ENCODE measurements around the gene BMP7.

Gene BMP7

DNA sequence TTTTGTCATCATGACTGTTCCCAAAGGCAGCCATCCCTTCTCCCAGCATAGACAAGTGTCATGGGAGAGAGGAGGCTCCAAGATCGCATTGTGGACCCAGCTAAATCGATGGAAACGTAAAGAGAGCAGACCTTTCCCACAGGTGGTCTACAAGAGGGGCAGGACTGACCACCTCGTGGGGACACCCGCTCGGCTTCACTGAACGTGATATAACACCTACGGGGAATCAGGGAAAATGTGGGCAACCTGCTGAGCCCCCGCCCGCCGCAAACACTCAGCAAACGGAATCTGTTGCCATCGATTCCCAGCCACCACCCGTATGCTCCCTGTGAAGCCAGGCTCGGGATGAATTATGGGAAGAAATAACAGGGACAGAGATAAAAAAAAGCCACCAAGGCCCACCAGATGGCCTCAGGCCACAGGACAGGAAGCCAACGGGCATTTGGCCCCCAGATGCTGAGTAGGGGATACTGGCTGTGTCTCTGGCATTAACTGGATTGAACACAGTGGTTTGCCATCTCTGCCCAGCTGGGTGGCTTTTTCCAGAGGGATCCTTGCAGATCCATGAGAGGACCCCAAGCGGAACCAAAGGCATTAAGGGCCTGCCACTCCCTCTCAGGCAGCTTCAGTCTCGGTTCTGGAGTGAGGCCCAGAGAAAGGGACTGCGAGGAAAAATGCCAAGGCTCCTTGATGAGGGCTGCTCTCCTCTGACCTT, 44.4 kb downstream of the BMP7 start (continued):
- TF ChIP-seq, protein P1, sequence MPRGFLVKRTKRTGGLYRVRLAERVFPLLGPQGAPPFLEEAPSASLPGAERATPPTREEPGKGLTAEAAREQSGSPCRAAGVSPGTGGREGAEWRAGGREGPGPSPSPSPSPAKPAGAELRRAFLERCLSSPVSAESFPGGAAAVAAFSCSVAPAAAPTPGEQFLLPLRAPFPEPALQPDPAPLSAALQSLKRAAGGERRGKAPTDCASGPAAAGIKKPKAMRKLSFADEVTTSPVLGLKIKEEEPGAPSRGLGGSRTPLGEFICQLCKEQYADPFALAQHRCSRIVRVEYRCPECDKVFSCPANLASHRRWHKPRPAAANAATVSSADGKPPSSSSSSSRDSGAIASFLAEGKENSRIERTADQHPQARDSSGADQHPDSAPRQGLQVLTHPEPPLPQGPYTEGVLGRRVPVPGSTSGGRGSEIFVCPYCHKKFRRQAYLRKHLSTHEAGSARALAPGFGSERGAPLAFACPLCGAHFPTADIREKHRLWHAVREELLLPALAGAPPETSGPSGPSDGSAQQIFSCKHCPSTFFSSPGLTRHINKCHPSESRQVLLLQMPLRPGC (tag by site-specific recombination; IDR thresholded peaks at IDR 0.05) = no peak
- TF ChIP-seq ZNF548 (tag by site-specific recombination; IDR thresholded peaks at IDR 0.05) = no peak
- no peak for TF ChIP-seq ZNF843 (tag by site-specific recombination; IDR thresholded peaks at IDR 0.05)
- TF ChIP-seq ZNF777 (tag by site-specific recombination; IDR thresholded peaks at IDR 0.05; ENCODE audit: borderline replicate concordance) = no peak

DNA sequence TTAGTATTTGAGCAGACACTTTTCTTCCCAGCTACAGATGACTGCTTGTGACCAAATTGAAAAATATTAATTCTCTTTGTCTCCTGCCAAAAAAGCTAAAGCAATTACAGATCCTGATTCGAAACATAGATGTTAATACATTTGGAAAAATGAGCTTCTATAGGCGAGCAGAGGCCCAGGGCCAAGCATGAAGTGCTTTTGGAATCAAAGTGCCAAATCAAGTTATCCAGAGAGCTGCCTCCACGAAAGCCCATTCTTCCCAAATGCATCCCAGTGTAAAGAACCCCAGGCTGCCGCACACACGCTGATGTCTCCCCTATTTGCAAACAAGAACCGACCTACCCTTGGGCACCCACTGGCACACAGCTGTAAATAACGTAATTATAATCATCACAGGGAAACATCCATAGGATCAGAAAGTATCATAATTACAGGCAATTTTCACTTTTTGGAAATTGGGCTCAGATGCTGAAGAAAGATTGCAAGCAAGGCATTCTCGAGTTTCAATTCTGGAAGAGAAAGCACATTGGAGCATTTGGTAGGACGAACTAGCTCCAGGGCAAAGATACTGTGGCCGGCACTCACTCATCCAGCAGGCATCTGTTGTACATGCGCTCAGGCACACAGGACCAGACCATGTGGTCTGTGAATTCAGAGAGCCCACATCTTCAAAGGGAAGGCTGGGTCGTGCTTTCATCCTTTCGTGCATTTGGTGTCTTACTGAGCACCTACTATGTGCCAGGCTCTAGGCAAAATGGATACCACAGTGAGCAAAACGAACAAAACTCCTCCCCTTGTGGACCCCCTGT, 45.9 kb downstream of the BMP7 start:
- no peaks in the 10 kb centered on the region for H3K4me1 ChIP-seq (ENCODE audit: control insufficient read depth, insufficient read depth, low read length)
- peaks cover 6 to 25% of the 10 kb centered on the region in 2 experiments; a peak in 2 of 3 replicates for H3K36me3 ChIP-seq (ENCODE audit: control insufficient read depth in 2 of 2, insufficient read depth in 1 of 2, low read length in 2 of 2)
- H3K9me3 ChIP-seq (ENCODE audit: control insufficient read depth, insufficient read depth, low read depth, low read length) = no peaks in the 10 kb centered on the region
- POLR2A ChIA-PET = no interaction called here
- H3K4me3 ChIP-seq (ENCODE audit: low read depth, low read length) = no peak overlapping the region
- CTCF ChIA-PET = interaction anchor here (0.6 to 1.3 kb wide), 2 partner anchors 52 to 389 kb away, joined by 3 read pairs; no protein-coding TSS in a partner anchor
- no peak overlapping the region for H3K27ac ChIP-seq (ENCODE audit: extremely low read depth, low read depth, low read length)
- TF ChIP-seq ZNF155 (tag by site-specific recombination; IDR thresholded peaks at IDR 0.05) (no peak), ZNF132 (tag by site-specific recombination; IDR thresholded peaks at IDR 0.05; ENCODE audit: borderline replicate concordance) (no peak), KLF1 (tag by site-specific recombination; IDR thresholded peaks at IDR 0.05) (no peak), SP7 (tag by site-specific recombination; IDR thresholded peaks at IDR 0.05) (no peak), ZNF560 (tag by site-specific recombination; IDR thresholded peaks at IDR 0.05; ENCODE audit: borderline replicate concordance) (no peak), ZNF121 (tag by site-specific recombination; IDR thresholded peaks at IDR 0.05) (no peak), ZNF514 (tag by site-specific recombination; IDR thresholded peaks at IDR 0.05) (no peak), SCRT2 (tag by site-specific recombination; IDR thresholded peaks at IDR 0.05) (no peak), ZSCAN23 (tag by site-specific recombination; IDR thresholded peaks at IDR 0.05) (no peak), ZBTB17 (tag by site-specific recombination; IDR thresholded peaks at IDR 0.05) (no peak)
- TF ChIP-seq, protein P2, sequence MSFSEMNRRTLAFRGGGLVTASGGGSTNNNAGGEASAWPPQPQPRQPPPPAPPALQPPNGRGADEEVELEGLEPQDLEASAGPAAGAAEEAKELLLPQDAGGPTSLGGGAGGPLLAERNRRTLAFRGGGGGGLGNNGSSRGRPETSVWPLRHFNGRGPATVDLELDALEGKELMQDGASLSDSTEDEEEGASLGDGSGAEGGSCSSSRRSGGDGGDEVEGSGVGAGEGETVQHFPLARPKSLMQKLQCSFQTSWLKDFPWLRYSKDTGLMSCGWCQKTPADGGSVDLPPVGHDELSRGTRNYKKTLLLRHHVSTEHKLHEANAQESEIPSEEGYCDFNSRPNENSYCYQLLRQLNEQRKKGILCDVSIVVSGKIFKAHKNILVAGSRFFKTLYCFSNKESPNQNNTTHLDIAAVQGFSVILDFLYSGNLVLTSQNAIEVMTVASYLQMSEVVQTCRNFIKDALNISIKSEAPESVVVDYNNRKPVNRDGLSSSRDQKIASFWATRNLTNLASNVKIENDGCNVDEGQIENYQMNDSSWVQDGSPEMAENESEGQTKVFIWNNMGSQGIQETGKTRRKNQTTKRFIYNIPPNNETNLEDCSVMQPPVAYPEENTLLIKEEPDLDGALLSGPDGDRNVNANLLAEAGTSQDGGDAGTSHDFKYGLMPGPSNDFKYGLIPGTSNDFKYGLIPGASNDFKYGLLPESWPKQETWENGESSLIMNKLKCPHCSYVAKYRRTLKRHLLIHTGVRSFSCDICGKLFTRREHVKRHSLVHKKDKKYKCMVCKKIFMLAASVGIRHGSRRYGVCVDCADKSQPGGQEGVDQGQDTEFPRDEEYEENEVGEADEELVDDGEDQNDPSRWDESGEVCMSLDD (tag by site-specific recombination; IDR thresholded peaks at IDR 0.05) = no peak

DNA sequence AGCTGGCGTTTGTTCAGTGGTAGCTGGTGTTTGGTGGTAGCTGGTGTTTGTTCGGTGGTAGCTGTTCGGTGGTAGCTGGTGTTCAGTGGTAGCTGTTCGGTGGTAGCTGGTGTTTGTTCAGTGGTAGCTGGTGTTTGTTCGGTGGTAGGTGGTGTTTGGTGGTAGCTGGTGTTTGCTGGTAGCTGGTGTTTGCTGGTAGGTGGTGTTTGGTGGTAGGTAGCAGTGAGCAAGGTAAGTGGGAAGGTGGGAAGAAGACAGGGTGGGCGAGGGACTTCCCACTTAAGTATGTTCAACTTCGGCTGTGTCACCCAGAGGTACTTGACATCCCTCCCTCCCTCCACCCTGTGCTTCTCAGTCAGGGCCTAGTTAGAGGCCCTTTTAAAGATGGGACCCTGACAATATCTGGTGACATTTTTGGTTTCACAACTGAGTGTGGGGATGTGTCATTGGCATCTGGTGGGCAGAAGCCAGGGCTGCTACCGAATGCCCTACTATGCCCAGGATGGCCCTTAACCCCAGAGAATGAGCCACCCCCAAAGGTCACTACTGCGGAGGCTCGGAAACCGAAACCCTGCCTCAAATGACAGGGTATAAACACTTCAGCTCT, 47.3 kb downstream of the BMP7 start:
- POLR2A ChIA-PET = no interaction called here
- CTCF ChIA-PET = no interaction called here
- TF ChIP-seq, protein P3, sequence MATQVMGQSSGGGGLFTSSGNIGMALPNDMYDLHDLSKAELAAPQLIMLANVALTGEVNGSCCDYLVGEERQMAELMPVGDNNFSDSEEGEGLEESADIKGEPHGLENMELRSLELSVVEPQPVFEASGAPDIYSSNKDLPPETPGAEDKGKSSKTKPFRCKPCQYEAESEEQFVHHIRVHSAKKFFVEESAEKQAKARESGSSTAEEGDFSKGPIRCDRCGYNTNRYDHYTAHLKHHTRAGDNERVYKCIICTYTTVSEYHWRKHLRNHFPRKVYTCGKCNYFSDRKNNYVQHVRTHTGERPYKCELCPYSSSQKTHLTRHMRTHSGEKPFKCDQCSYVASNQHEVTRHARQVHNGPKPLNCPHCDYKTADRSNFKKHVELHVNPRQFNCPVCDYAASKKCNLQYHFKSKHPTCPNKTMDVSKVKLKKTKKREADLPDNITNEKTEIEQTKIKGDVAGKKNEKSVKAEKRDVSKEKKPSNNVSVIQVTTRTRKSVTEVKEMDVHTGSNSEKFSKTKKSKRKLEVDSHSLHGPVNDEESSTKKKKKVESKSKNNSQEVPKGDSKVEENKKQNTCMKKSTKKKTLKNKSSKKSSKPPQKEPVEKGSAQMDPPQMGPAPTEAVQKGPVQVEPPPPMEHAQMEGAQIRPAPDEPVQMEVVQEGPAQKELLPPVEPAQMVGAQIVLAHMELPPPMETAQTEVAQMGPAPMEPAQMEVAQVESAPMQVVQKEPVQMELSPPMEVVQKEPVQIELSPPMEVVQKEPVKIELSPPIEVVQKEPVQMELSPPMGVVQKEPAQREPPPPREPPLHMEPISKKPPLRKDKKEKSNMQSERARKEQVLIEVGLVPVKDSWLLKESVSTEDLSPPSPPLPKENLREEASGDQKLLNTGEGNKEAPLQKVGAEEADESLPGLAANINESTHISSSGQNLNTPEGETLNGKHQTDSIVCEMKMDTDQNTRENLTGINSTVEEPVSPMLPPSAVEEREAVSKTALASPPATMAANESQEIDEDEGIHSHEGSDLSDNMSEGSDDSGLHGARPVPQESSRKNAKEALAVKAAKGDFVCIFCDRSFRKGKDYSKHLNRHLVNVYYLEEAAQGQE (tag by site-specific recombination; IDR thresholded peaks at IDR 0.05) = no peak
- peak; percentile 57; the same call in 1 of the 2 replicates for TF ChIP-seq EGR2 (tag by site-specific recombination; IDR thresholded peaks at IDR 0.05; ENCODE audit: low read depth)
- TF ChIP-seq TCF7L2 (IDR thresholded peaks at IDR 0.05; ENCODE audit: borderline replicate concordance, low read depth, low read length) = no peak
- no peaks in the 10 kb centered on the region for H3K9me3 ChIP-seq (ENCODE audit: control insufficient read depth, insufficient read depth, low read depth, low read length)
- H3K4me3 ChIP-seq (ENCODE audit: low read depth, low read length) = no peak overlapping the region
- peaks cover 6 to 19% of the 10 kb centered on the region in 2 experiments; a peak in 2 of 3 replicates for H3K36me3 ChIP-seq (ENCODE audit: control insufficient read depth in 2 of 2, insufficient read depth in 1 of 2, low read length in 2 of 2)
- no peak overlapping the region for H3K27ac ChIP-seq (ENCODE audit: extremely low read depth, low read depth, low read length)
- H3K4me1 ChIP-seq (ENCODE audit: control insufficient read depth, insufficient read depth, low read length) = no peaks in the 10 kb centered on the region
